HUES64 (cell line): ENCODE data around the gene GULP1.

Experiments used
- H3K27ac ChIP-seq: 2 replicates; pipeline ENCODE4 v1.7.0; 2013; ENCODE audit warnings: low read depth, low read length, inconsistent platforms
- H3K27me3 ChIP-seq: 2 replicates; pipeline ENCODE4 v1.6.1; 2013; ENCODE audit warnings: mild to moderate bottlenecking, low read length; ENCODE audit not compliant: insufficient read depth
- H3K36me3 ChIP-seq: 2 replicates; pipeline ENCODE4 v1.6.1; 2013; ENCODE audit warnings: mild to moderate bottlenecking, low read length; ENCODE audit not compliant: insufficient read depth
- H3K4me1 ChIP-seq: 2 replicates; pipeline ENCODE4 v1.6.1; 2013; ENCODE audit warnings: mild to moderate bottlenecking, low read length, moderate library complexity; ENCODE audit not compliant: insufficient read depth
- H3K4me3 ChIP-seq: 2 replicates; pipeline ENCODE4 v1.5.1; 2013; ENCODE audit warnings: mild to moderate bottlenecking, low read length, moderate library complexity
- H3K9ac ChIP-seq: 2 replicates; pipeline ENCODE4 v1.6.1; 2013; ENCODE audit warnings: mild to moderate bottlenecking, low read depth, low read length
- H3K9me3 ChIP-seq: 2 replicates; pipeline ENCODE4 v1.6.1; 2013; ENCODE audit warnings: low read depth, low read length; ENCODE audit not compliant: insufficient read depth
- WGBS: fragments of 150-250, 120-280 bp; methylation state at CpG from one replicate; pipeline ENCODE4 v1.1.7; 2013; ENCODE audit warnings: missing lambda C conversion rate; 5-methylcytosine and 5-hydroxymethylcytosine counted together

Gene GULP1

GRCh38 chr2:188404341-188405004 is 112.8 kb downstream of the GULP1 start:
- Histone ChIP-seq H3K36me3 (peaks cover 27% of the 10 kb centered on the region), H3K27ac (no peak overlapping the region)
- WGBS: 91% methylated on average over 5 of the region's 5 CpGs

GRCh38 chr2:188406414-188406813 is 114.7 kb downstream of the GULP1 start:
- no peak overlapping the region for H3K27ac ChIP-seq
- no peak overlapping the region for H3K9ac ChIP-seq
- no peaks in the 10 kb centered on the region for H3K27me3 ChIP-seq
- 80% methylated on average over 1 of the region's 1 CpG for WGBS
- H3K36me3 ChIP-seq: peaks cover 27% of the 10 kb centered on the region
- peaks cover 25% of the 10 kb centered on the region for H3K9me3 ChIP-seq
- no peak overlapping the region for H3K4me3 ChIP-seq
- peaks cover 20% of the 10 kb centered on the region for H3K4me1 ChIP-seq

More at GRCh38 chr2:188404341-188405004, 112.8 kb downstream of the GULP1 start:
- H3K4me3 ChIP-seq: no peak overlapping the region
- H3K27me3 ChIP-seq: no peaks in the 10 kb centered on the region
- H3K9me3 ChIP-seq: peaks cover 25% of the 10 kb centered on the region
- no peak overlapping the region for H3K9ac ChIP-seq
- H3K4me1 ChIP-seq: peaks cover 8% of the 10 kb centered on the region; the same call in 1 of the 2 replicates

- Histone ChIP-seq H3K9me3 (peaks cover 22% of the 10 kb centered on the region), H3K36me3 (peaks cover 16% of the 10 kb centered on the region), H3K9ac (no peak overlapping the region), H3K27ac (peak overlapping the region; percentile 11; the same call in 1 of the 2 replicates), H3K27me3 (no peaks in the 10 kb centered on the region), H3K4me1 (peaks cover 20% of the 10 kb centered on the region), H3K4me3 (no peak overlapping the region)
- 75% methylated on average over 5 of the region's 5 CpGs for WGBS
These were observed 119.0 kb downstream of the GULP1 start for GRCh38 chr2:188410504-188411235.

- Histone ChIP-seq H3K27ac (no peak overlapping the region), H3K4me1 (peaks cover 20% of the 10 kb centered on the region), H3K9me3 (peaks cover 8% of the 10 kb centered on the region), H3K9ac (no peak overlapping the region), H3K27me3 (no peaks in the 10 kb centered on the region), H3K36me3 (peaks cover 3% of the 10 kb centered on the region), H3K4me3 (no peak overlapping the region)
- WGBS: 92% methylated on average over 5 of the region's 6 CpGs
These were observed 120.5 kb downstream of the GULP1 start for GRCh38 chr2:188412190-188412589.

- Histone ChIP-seq H3K27ac (no peak overlapping the region), H3K9me3 (peaks cover 8% of the 10 kb centered on the region), H3K36me3 (peaks cover 11% of the 10 kb centered on the region), H3K4me3 (no peak overlapping the region), H3K9ac (no peak overlapping the region), H3K27me3 (no peaks in the 10 kb centered on the region), H3K4me1 (peaks cover 13% of the 10 kb centered on the region)
- WGBS: 100% methylated on average over 1 of the region's 2 CpGs
These were observed 122.7 kb downstream of the GULP1 start for GRCh38 chr2:188414411-188414810.

GRCh38 chr2:188414869-188415753 is 123.4 kb downstream of the GULP1 start:
- Histone ChIP-seq H3K9ac (no peak overlapping the region), H3K4me1 (peaks cover 6% of the 10 kb centered on the region), H3K27me3 (no peaks in the 10 kb centered on the region), H3K4me3 (no peak overlapping the region), H3K9me3 (peaks cover 15% of the 10 kb centered on the region), H3K27ac (no peak overlapping the region), H3K36me3 (peaks cover 14% of the 10 kb centered on the region)
- WGBS: 96% methylated on average over 1 of the region's 1 CpG

GRCh38 chr2:188415754-188416083 is 124.0 kb downstream of the GULP1 start:
- 87% methylated on average over 1 of the region's 1 CpG for WGBS
- H3K27ac ChIP-seq: no peak overlapping the region
- peaks cover 20% of the 10 kb centered on the region for H3K9me3 ChIP-seq
- H3K9ac ChIP-seq: no peak overlapping the region
- no peaks in the 10 kb centered on the region; the same call in 1 of the 2 replicates for H3K4me1 ChIP-seq
- no peaks in the 10 kb centered on the region for H3K27me3 ChIP-seq
- H3K4me3 ChIP-seq: no peak overlapping the region
- H3K36me3 ChIP-seq: peaks cover 20% of the 10 kb centered on the region

- H3K9me3 ChIP-seq: peaks cover 20% of the 10 kb centered on the region
- H3K4me1 ChIP-seq: no peaks in the 10 kb centered on the region
- no peak overlapping the region for H3K4me3 ChIP-seq
- H3K9ac ChIP-seq: no peak overlapping the region
- H3K27ac ChIP-seq: no peak overlapping the region
- H3K36me3 ChIP-seq: peaks cover 22% of the 10 kb centered on the region
- no peaks in the 10 kb centered on the region for H3K27me3 ChIP-seq
These were observed 124.7 kb downstream of the GULP1 start for GRCh38 chr2:188416367-188416766.

GRCh38 chr2:188422726-188423125 is 131.1 kb downstream of the GULP1 start:
- 87% methylated on average over 1 of the region's 1 CpG for WGBS
- H3K4me1 ChIP-seq: peaks cover 41% of the 10 kb centered on the region
- no peak overlapping the region for H3K4me3 ChIP-seq
- no peak overlapping the region for H3K27ac ChIP-seq
- peaks cover 18% of the 10 kb centered on the region for H3K36me3 ChIP-seq
- no peaks in the 10 kb centered on the region for H3K27me3 ChIP-seq
- H3K9ac ChIP-seq: no peak overlapping the region
- H3K9me3 ChIP-seq: peaks cover 20% of the 10 kb centered on the region

- 94% methylated on average over 2 of the region's 2 CpGs for WGBS
- peaks cover 47% of the 10 kb centered on the region for H3K4me1 ChIP-seq
- peaks cover 6% of the 10 kb centered on the region; the same call in 1 of the 2 replicates for H3K36me3 ChIP-seq
- no peak overlapping the region for H3K4me3 ChIP-seq
- H3K27me3 ChIP-seq: no peaks in the 10 kb centered on the region
- no peak overlapping the region for H3K9ac ChIP-seq
- H3K9me3 ChIP-seq: peaks cover 4% of the 10 kb centered on the region
- no peak overlapping the region for H3K27ac ChIP-seq
These were observed 133.6 kb downstream of the GULP1 start for GRCh38 chr2:188425266-188425665.

- no peak overlapping the region for H3K4me3 ChIP-seq
- no peak overlapping the region for H3K27ac ChIP-seq
- H3K36me3 ChIP-seq: no peaks in the 10 kb centered on the region
- H3K9me3 ChIP-seq: no peaks in the 10 kb centered on the region
- no peaks in the 10 kb centered on the region for H3K27me3 ChIP-seq
- H3K4me1 ChIP-seq: peaks cover 56% of the 10 kb centered on the region
- no peak overlapping the region for H3K9ac ChIP-seq
- 7% methylated on average over 1 of the region's 2 CpGs for WGBS
These were observed 134.4 kb downstream of the GULP1 start for GRCh38 chr2:188426121-188426520.
